Endometrial microvascular endothelial cells (primary cell): ENCODE results near the gene PXDC1. TPM values are rescaled to one million over a fixed set of nuclear protein-coding genes. Genes with fewer than 3 reads are reported as not detected.

ENCODE experiments used
- in situ Hi-C: cut with HindIII; loops from 2 replicates; pipeline ENCODE4 v1.10.0; 2017; ENCODE audit warnings: low sequenced_read_pairs, low pct_unique_long_range_greater_than_20kb; ENCODE audit errors: inconsistent ontology term
- total RNA-seq: library from RNA; depleted of rRNA; stranded (reverse); fragments of >200 nt; gene quantifications from one replicate; pipeline ENCODE4 v1.2.3, GENCODE V29; 2015; ENCODE audit errors: inconsistent ontology term

Gene PXDC1
- total RNA-seq, 1 donor from 2014 or later = 77.1 TPM

DNA sequence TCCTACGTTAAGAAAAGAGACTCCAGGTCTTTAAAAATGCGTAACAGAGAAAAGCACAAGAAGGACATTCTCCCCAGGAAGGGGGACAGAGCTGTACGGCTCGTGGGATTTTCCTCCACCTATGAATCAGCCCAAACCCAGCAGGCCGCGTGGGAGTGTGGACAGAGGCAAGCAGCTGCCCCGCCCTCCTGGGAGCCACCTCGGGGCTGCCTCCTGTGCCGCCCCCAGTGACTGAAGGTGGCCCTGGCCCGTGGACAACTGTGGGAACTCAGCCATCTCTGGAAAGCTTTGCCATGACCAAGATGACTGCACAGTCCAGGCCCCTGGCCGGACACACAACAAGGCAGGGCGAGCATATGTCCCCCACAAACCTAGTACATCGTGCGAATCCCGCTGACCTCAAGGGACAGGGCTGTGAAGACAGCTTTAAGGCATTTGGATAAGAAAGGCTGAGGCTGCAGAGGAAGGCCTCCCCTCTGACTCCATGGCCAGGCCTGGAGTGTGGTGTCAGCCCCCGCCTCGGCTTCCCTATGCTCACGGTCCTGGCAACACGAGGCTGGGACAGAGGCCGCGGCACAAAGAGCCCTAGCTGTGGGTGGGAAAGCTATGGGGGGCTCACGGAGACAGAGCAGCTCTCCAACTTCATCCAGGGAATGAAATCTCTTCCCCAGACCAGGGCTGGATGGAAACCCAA, 26.9 kb downstream of the PXDC1 start:
- in situ Hi-C loops = loop anchor here (25.0 kb wide), 3 partner anchors 212 to 437 kb away; no protein-coding TSS in a partner anchor

DNA sequence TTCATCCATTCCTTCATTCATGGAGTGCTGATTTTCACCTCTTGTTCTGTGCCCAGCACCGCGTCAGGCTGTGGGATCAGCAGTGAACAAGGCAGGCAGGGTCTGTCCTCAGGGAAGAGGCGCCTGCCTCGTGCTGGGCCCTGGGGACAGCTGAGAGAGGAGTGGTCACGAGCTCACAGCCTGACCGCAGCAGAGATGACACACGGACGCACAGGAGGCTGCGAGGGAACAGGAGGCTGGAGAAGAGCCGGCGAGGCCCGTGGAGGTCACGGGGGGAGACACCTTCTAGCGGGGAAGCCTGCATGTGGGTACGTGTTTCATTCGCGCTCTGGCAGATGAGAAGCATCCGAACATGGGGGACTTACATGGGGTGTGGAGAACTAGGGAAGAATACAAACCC, 27.5 kb downstream of the PXDC1 start:
- in situ Hi-C loops = loop anchor here (25.0 kb wide), 3 partner anchors 212 to 437 kb away; no protein-coding TSS in a partner anchor

DNA sequence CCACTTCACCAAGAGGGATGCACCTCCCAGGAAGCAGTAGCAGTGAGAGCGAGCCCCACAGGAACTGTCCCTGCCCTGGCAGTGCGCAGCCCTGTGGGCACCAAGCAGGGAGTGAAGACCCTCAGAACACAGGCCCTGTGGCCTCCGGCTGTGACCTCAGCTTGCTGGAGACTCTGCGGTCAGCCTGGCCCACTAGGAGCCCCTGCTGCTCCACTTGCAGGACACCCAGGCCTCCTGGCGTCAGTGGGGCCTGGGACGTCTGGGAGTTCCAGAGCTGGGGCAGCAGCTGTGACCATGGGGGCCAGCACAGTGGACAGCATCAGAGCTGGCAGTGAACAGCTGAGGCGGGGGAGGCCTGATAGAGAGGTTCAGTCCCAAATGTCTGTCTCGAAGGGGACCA, 28.3 kb downstream of the PXDC1 start:
- in situ Hi-C loops = loop anchor here (25.0 kb wide), 3 partner anchors 211 to 436 kb away; no protein-coding TSS in a partner anchor

DNA sequence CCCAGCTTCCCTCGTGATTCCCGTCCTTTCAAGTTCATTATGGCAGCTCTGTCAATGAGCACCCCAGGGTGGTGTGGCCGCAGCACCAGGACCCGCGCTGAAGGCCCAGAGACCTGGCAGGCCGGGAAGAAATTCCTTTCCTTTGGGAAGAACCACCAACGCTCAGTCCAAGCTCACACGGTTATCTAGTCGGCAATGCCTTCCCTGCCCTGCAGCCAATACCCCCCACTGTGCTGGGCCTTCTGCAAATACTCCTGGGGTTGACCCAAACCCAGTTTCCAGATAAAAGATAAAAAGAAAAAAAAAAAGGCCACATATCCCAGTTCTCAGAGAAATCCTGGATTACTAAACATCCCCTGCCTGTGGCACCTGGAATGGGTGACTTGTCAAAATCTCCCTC, 28.7 kb downstream of the PXDC1 start:
- in situ Hi-C loops = loop anchor here (25.0 kb wide), 3 partner anchors 210 to 435 kb away; no protein-coding TSS in a partner anchor

DNA sequence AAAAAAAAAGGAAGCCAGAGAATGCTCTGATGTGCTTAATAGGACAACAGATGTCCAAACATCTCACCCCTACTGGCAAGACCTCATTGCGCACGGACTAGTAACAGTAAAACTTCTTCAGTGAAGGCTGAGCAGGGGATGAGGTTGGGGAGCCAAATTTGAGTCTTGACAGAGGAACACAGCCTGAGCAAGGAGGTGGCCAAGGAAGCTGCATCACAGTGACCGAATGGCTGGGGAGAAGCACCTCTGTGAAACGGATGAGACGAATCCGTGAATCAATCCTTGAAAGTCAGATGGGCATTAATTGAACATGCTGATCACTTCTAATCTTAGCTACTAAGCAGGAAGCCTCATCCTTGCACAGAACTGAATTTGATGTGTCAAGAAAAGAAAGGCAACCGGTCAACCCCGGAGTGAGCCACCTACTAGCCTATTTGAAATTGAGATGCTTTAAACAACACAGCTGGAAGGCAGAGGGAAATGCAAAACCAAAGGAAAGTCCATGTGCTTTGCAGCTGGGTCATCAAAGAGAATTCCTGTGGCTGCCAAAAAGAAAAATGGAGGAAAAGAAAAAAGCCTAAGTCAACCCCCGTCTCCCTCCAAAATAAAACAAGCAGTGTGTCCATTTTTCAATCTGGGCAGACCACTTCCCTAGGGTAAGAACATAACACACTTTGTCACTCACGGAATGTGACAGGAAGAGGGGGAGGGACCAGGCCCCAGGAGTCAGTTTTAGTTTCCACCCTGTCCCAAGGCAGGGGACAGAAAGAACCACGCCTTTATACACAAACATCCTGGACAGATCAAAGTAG, 29.5 kb downstream of the PXDC1 start:
- in situ Hi-C loops = loop anchor here (25.0 kb wide), 3 partner anchors 210 to 435 kb away; no protein-coding TSS in a partner anchor

DNA sequence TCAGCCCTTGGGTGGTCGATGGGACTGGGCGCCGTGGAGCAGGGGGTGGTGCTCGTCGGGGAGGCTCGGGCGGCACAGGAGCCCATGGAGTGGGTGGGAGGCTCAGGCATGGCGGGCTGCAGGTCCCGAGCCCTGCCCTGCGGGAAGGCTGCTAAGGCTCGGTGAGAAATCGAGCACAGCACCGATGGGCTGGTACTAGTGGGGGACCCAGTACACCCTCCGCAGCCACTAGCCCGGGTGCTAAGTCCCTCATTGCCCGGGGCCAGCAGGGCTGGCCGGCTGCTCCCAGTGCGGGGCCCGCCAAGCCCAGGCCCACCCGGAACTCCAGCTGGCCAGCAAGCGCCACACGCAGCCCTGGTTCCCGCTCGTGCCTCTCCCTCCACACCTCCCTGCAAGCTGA, 30.7 kb downstream of the PXDC1 start:
- in situ Hi-C loops = loop anchor here (25.0 kb wide), 3 partner anchors 208 to 433 kb away; no protein-coding TSS in a partner anchor

DNA sequence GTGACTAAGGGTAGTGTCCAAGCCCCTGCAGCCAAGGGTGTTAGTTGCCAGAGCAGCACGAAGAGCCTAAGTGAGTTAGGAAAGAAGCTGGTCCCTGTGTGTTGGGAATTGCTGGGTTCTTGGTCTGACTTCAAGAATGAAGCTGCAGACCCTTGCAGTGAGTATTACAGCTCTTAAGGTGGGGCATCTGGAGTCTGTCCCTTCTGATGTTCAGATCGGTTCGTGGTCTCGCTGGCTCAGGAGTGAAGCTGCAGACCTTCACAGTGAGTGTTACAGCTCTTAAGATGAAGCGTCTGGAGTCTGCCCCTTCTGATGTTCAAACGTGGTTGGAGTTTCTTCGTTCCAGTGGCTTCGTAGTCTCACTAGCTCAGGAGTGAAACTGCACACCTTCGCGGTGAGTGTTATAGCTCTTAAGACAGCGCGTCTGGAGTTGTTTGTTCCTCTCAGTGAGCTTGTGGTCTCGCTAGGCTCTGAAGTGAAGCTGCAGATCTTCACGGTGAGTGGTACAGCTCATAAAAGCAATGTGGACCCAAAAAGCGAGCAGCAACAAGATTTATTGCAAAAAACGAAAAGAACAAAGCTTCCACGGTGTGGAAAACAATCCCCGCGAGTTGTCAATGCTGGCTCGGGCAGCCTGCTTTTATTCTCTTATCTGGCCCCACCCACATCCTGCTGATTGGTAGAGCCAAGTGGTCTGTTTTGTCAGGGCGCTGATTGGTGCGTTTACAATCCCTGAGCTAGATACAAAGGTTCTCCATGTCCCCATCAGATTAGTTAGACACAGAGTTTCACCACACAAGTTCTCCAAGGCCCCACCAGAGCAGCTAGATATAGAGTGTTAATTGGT, 31.8 kb downstream of the PXDC1 start:
- in situ Hi-C loops = loop anchor here (25.0 kb wide), 3 partner anchors 207 to 432 kb away; no protein-coding TSS in a partner anchor

DNA sequence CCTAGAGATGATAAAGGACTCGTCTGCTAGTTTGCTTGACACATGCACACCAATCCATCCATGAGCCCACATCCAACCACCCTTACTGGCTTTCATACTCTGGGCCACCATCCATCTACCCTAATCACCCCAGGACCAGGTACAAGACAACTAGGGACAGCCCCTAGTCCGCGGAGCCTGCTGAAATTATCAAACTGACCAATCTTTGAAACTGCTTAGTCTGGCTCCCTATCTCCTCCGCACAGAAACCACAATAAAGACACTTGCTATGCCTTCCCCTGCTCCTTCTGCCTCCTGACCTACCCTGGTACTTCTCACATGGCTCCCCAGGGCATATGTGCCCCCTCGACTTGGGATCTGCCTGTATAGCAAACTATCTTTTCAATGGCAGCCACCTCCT, 33.1 kb downstream of the PXDC1 start:
- in situ Hi-C loops = loop anchor here (25.0 kb wide), 3 partner anchors 206 to 431 kb away; no protein-coding TSS in a partner anchor

DNA sequence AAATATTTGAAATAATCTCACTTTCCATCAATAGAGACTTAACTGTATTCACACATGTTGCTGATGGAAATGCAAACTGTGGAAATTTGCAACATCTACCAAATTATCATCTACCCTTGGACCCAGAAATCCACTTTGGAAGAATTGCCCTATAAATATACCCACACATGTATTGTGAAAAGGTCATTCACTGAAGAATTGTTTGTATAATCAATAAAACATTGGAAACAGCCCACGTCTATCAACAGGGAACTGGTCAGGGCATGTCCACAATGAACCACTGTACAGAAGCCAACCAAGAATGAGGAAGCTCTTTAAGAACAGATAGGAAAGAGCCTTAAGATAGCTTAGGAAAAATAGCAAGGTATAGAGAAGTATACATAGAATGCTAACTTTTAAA, 36.2 kb downstream of the PXDC1 start:
- in situ Hi-C loops = loop anchor here (25.0 kb wide), 3 partner anchors 203 to 428 kb away; no protein-coding TSS in a partner anchor

DNA sequence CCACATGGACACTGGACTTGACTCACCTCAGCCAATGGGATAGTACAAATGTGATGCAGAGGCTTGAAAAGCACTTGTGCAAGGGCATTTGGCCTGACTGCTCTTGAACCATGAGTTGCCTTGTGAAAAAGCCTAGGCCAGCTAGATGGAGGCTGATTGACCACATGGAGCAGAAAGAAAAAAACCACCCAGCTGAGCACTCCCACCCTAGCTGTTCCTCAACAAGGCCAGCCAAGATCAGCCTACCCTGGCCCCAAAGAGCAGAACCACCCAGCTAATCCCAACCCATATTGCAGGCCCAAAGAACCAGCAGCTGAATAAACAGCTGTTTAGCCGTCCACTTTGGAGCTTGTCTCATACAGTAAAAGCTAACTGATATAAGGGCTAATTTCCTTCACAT, 36.7 kb downstream of the PXDC1 start:
- in situ Hi-C loops = loop anchor here (25.0 kb wide), 3 partner anchors 202 to 427 kb away; no protein-coding TSS in a partner anchor

DNA sequence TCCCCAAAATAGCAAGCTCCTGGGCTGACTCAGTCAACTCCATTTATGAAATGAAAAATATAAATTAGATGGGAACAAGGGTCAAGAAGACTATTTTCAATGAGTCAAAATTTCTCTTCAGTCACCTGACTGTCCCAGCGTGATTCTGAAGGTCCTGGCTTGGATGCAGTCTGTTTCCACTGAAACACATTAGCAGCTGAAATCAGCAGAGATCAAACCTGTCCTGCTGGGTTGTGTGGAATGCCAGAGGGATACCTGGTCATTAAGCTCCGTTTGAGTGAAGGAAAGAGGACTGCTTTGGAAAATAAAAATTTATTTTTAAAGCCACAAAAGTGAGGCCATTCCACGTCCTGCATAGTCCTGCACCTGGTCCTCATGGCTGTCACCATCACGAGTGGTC, 37.4 kb downstream of the PXDC1 start:
- in situ Hi-C loops = loop anchor here (25.0 kb wide), 3 partner anchors 202 to 427 kb away; no protein-coding TSS in a partner anchor

DNA sequence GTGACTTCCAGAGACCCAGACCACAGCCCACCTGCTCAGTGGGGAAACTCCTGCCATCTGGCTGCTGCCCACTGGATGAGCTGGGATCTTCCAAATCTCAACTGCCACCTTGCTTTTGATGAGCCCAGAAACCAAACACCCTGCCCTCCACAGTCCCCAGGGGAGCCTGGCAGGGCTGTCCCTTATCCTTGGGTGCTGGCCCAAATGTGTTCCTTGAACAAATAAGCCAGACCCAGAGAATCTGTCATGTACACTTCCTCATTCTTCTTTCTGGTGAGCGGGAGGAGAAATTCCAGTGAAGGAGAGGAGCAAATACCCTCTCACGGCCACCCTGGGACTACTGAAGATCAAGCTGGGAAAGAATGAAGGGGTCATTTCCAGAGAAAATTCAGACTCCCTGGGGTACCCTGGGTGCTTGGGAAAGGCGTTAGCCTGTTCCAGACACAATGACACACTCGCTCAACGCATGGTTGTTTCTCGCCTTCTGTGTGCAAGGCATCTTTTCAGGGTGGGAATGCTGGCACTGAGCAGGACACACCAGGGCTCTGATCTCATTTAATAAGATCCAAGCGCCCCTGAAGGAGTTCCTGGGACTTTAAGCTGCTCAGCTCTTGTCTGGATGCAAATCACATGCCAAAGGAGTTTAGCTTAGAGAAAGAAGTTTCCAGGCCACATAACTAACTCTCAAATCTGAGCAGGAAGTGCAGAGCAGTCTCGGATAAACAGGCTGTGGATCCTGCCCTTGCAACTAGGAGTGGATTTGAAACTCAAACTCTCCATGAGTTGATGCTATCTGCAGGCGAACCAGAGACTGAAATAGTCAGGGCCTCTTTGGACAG, 38.5 kb downstream of the PXDC1 start:
- in situ Hi-C loops = loop anchor here (25.0 kb wide), 3 partner anchors 201 to 426 kb away; no protein-coding TSS in a partner anchor

DNA sequence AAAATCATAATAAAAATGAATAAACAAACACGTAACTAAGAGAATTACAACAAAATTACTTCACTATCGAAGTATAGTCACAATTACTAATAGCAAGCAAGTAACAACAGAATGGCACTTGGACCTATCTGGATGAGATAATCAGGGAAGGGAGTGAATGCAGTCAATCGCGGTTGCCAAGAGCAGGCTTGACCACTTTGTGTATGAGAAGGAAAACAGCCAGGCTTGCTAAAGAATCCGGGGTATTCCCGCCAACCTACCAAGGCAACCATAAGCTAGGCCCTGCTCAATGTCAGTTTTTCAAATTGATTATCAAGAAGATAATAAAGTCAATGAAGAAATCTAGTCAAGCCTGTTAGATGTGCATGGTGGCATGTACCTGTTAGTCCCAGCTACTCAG, 39.7 kb downstream of the PXDC1 start:
- in situ Hi-C loops = loop anchor here (25.0 kb wide), 3 partner anchors 199 to 424 kb away; no protein-coding TSS in a partner anchor

DNA sequence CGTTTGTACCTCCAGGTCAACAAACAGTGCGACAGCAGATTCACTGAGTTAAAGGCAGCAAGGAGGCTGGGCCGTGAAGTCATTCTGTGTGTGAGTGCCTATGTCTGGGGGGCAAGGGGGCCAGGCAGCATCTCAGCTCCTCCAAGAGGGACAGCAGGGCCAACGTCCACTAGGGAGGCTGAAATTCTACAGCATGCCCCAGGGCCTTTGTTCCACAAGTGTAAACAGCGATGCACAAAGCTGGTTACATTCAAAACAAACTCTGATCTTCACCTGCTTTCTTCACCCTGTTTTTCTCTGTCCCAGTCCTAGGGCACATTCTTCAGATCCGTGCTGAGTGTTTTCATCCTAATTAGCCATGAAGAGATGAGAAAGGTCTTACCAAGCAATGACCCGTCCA, 41.1 kb downstream of the PXDC1 start:
- in situ Hi-C loops = loop anchor here (25.0 kb wide), 3 partner anchors 198 to 423 kb away; no protein-coding TSS in a partner anchor

DNA sequence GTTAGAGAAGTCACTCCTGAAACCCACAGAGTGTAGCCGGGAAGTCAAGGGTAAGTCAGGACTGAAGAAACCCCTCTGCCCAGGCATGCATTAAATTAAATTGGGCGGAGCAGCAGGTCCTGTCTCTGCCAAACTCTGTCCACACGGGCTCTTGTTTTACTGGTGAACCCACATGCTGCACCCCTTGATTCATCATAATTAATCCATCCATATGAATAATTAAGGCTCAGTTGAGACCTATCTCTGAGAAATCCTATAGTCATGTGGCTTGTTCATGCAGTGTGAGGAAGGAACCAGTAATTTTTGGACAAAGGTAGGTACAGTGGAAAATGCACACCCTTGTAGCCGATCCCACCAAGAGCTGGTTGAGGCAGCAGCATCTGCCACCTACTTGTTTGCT, 43.0 kb downstream of the PXDC1 start:
- in situ Hi-C loops = loop anchor here (25.0 kb wide), 3 partner anchors 196 to 421 kb away; no protein-coding TSS in a partner anchor

DNA sequence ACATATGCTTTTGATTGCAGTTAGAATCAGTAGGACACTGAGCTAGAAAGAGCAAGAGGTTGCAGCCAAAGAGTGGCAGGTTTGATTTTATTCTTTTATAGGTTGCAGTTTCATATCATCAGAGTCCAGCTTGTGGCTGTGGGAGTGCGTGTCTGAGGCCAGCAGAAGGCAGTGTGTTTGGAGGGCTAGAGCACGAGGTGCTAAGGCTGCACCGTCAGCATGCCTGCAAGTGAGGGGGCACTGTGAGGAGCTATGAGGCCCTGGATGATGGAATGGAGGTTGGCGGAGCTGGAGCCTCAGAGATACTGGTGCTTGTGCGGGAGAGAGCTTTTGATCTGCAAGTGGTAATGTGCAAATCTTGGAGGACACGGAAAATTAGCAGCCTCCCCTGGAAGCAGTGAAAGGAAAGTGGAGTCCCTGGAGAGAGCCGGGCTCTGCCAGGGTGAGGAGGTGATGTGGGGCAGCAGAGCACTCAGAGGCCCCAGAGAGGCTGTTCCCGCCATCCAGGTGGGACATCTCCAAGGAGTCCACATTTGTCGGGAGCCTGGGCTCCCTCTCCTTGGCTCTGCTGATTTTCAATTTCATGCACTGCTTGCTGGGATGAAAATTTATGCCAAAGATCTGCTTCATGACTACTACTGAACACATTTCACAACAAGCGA, 43.6 kb downstream of the PXDC1 start:
- in situ Hi-C loops = loop anchor here (25.0 kb wide), 3 partner anchors 196 to 421 kb away; no protein-coding TSS in a partner anchor

DNA sequence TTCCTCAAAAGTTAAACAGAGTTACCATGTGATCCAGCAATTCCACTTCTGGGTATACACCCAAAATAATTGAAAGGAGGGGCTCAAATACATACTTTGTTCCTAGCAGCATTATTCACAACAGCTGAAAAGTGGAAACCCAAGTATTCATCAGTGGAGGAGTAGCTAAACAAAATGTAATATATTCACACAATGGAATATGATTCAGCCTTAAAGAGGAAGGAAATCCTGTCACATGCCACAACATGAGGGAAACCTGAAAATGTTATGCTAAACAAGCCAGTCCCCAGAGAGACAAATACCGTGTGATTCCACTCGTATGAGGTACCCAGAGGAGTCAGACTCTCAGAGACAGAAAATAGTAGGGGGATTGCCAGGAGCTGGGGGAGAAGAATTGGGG, 44.5 kb downstream of the PXDC1 start:
- in situ Hi-C loops = loop anchor here (25.0 kb wide), 3 partner anchors 195 to 420 kb away; no protein-coding TSS in a partner anchor
